GM21576 (cell line): ENCODE measurements around the gene STYX.
"Not testable (repeated sequence)": the region's sequence is repeated elsewhere in the genome, so short reads cannot be mapped to it uniquely, and the experiment has no call there.

Experiments
- ATAC-seq: cut with Tn5 transposase; IDR thresholded peaks from one replicate; pipeline ENCODE4 v1.9.1; 2021; ENCODE audit warnings: mild to moderate bottlenecking, moderate library complexity; ENCODE audit not compliant: unreplicated experiment

Gene STYX

DNA sequence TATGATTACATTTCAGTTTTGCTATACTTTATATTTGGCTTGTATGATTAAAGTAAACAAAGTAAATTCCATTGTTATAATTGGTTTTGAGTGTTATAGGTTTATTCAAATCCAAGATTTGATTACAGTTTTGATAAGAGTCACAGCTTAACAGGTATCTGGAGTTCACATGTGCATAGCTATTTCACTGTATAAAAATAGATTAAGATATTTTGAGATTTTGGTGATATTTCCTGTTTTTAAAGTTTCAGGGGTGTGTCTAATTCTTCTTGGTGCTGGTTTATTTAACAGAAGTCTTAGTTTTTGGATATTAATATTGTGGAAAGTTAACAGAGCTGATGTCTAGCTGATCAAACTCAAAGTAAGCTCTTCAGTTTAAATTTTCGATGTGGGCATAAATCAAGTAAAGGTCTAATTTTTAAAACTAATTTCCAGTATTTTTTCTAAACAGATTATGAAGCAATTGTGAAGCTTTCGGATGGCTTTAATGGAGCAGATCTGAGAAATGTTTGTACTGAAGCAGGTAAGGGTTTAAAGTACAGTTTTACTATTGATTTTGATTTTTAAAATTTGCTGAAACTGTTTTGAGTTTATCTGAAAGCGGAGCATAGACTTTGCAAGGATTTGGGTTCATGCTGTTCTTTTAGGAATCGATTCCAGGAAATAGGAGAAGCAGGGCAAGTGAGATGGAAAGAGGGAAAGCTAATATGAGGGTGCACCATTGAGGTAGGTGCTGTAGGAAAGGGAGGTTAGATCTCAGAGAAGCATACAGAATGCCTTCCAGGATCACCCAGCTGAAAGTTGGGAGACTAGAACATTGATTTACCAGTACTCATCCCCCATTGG is 6.2 kb upstream of the STYX start:
- no peak for ATAC-seq

DNA sequence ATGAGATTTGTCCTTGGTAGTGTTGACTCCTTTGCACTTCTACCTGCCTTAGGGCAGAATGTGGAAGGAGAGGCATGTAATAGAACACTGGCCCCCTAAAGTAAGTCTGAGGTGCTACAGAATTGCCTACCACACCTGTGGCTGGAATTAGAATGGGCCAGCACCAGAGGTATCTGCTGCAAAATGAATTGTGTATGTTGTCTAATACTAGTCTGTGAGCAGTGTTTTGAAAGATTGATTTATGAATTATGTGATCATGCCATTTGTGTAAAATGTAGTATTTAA is 5.7 kb upstream of the STYX start:
- ATAC-seq: no peak

DNA sequence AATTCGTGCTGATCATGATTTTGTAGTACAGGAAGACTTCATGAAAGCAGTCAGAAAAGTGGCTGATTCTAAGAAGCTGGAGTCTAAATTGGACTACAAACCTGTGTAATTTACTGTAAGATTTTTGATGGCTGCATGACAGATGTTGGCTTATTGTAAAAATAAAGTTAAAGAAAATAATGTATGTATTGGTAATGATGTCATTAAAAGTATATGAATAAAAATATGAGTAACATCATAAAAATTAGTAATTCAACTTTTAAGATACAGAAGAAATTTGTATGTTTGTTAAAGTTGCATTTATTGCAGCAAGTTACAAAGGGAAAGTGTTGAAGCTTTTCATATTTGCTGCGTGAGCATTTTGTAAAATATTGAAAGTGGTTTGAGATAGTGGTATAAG is 2.5 kb upstream of the STYX start:
- not testable (repeated sequence) for ATAC-seq

DNA sequence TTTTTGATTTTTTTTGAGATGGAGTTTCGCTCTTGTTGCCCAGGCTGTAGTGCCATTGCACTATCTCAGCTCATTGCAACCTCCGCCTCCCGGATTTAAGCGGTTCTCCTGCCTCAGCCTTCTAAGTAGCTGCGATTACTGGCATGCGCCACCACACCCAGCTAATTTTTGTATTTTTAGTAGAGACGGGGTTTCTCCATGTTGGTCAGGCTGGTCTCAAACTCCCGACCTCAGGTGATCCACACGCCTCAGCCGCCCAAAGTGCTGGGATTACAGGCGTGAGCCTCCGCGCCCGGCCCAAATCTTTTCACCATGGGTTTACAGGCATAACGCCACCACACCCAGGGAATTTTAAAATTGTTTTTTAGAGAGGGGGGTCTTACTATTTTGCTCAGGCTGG is 931 bp upstream of the STYX start:
- ATAC-seq: not testable (repeated sequence)

DNA sequence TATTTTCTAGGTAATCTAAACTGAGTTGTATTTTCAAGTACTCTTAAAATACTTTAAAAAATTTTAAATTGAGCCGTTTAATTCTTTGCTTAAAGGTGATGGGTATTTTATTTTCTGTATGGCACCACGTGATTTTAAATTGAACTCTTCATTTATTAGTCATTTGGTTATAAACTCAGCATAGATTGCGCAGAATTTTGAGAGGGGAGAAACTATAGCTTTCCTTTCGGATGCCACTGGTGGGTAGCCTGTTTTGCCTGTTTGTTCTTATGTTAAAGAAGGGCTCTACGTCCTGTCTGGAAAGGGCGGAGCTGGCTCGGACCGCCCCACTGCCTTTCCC is 411 bp upstream of the STYX start:
- no peak for ATAC-seq

DNA sequence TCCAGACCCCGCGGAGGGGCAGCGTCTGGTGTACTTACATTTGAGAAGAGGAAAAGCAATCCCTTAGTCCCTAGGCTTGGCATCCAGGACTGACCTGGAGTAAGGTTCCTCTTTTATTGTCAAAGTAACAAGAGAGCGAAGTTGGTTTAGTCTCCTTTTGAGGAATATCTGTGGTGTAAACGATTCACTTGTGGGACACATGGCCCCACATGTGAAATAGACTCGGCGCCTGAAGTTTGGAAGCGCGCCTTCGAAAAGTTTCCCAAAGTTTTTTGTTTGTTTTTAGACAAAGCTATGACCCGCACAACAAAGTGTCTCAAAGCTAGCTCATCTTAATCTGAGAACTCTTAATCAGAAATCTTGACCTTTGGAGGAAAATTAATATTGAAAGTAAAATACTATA is 744 bp downstream of the STYX start:
- ATAC-seq: no peak

DNA sequence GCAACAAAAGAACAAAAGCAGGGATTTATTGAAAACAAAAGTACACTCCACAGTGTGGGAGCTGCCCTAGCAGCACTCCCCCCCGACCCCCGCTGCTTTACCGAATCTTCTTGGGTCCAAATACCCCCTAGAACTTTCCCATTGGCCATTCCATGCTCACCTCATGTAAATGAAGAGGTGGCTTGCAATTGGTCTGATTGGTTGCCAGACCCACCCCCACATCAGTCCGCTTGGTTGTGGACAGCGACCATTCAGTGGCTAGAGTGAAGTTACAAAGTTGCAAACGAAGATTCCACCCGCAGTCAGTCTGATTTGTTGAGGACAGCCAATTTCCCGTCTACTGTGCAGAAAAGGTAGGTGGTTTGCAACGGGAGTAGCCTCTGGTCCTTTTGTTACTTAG is 3.9 kb downstream of the STYX start:
- no peak for ATAC-seq

DNA sequence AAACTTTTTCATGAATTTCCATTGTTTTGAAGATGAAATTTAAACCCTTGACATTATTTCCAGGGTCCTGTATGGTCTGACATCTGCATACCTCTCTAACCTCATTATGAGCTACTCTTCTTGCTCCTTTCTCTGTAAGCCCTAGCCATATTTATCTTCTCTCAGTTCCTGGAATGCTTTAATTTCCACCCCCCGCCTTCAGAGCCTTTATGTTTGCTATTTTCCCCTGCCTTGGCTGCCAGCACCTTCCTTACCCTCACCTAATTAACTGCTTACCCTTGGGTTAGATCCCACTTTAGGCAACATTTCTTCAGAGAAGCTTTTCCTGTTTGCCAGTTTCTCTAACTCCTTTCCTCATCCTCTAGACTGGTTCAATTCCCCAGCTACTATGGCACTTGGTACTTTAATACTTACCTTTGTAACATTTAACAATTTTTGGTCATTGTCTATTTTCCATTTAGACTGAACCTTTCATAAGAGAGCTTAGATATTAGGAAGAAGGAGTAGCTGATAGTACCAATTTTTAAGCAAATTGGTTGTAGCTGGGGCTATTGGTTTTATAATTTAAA is 6.0 kb downstream of the STYX start:
- ATAC-seq: no peak

DNA sequence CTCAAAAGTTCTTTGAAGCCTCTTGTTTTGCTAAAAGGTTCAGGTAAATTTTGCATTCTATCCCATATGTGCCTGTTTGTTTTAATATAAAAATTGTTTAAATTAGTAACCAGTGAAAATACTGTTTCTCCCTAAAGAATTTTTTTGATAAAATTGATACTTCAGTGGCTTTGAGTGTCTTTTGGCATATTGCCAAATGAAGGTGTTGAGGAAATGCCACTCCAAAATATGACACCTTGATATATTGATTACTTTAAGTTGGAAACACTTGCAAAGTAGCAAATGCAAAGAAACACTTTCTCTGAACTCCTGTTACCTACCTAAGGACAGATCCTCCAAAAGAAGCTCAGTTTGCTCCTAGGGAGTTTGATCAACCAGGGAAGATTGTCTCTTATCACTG is 8.4 kb downstream of the STYX start:
- ATAC-seq: no peak

DNA sequence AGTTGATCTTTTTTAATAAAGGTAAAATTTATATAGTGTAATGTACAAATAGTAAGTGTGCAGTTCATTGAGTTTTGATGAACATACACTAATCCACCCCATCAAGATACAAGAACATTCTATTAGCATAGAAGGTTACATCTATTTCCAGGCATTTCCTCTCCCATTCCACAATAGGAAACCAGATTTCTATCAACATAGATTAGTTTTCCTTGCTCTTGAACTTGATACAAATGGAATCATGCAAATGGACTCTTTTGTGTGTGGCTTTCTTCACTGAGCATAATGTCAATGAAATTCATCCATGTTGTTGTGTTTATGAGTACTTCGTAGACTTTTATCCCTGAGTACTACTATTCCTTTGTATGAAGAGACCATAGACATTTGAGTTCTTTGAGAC is 10.8 kb downstream of the STYX start:
- no peak for ATAC-seq

DNA sequence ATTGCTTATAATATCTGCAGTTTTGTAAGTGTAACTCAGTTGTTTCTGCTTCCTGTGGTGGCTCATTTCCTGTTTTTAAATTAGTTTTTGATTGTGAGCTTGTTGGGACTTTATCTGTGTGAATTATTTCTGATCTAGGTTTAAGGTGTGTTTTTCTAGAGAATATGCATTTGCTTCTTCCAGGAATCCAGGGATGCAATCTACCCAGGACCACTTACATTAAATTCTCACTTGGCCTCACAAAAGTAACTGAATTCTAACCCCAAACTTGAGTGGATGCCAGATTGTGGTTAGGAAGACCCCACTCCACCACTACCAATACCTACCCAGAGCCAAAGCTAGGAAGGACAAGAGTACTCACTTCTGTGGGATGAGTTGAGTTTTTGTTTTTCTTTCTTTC is 11.9 kb downstream of the STYX start:
- ATAC-seq: peak; percentile 29

DNA sequence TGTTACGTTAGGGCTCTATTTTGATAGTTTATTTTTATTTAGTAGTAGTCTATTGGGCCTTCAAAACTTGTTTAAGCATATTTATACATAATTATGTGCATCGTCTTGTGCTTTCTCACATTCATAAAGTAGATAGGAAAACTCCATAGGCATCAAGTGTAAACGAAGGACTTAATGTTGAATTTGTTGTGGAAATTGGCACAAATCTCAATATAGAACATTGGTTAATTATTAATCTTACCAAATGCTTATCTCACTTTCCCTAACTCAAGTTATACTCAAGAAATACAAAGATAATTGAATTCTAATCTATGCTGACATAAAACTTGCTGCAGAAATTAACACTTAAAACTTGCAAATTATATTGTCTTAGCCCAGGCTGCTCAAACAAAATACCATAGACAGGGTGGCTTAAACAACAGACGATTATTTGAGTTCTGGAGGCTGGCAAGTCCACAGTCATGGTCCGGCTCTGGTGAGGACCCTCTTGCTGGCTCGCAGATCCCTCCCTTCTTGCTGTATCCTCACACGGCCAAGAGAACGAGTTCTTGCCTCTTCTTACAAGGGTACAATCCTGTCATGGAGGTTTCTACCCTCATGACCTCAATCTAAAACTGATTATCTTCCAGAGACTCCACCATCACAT is 18.8 kb downstream of the STYX start:
- no peak for ATAC-seq

DNA sequence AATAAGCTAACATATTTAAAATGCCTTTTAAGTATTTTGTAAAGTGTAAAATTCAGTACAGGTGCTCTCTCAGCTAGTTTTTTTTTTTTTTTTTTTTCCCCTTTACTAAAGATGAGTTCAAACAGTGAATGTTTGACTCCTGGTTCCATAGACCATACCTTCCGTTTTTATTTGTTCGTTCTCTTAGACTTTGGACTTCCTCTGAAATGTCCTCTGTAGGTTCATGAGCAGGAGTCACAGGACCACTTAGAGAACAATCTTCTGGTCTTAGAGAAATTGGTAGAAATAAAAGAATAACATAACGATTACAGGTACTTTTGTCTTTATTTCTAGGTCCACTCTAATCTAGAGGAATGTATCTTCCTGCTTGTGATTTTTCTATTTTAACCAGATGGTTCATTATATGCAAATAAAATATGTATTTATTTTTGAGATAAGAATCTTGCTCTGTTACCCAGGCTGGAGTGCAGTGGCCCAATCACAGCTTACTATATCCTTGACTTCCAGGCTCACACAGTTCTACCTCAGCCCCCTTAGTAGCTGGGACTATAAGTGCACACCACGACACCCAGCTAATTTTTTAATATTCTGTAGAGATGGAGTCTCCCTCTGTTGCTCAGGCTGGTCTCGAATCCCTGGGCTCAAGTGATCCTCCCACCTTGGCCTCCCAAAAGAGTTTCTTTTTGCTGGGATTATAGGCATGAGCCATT is 25.8 kb downstream of the STYX start:
- no peak for ATAC-seq

DNA sequence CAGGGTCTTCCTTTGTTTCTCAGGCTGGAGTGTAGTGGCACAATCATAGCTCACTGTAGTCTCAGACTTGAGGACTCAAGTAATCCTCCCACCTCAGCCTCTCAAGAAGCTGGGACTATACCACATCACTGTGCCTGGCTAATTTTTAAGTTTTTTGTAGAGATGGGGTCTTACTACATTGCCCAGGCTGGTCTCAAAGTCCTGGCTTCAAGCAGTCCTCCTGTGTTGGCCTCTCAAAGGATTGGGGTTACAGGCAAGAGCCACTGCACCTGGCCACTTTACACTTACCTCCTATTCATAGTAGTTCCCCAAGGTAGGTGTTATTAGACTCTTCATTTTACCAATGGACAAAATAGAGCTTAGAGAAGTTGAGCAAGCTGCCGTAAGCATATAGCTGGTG is 29.2 kb downstream of the STYX start:
- no peak for ATAC-seq

DNA sequence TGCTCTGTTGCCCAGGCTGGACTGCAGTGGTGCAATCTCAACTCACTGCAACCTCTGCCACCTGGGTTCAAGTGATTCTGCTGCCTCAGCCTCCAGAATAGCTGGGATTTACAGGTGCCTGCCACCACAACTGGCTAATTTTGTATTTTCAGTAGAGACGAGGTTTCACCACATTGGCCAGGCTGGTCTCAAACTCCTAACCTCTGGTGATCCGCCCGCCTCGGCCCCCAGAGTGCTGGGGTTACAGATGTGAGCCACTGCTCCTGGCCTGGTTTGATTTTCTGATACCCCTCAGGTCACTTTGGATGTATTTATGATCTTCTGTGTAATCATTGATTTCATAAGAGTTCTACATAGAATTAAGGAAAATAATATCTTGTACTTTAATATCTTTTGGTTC is 33.0 kb downstream of the STYX start:
- not testable (repeated sequence) for ATAC-seq

DNA sequence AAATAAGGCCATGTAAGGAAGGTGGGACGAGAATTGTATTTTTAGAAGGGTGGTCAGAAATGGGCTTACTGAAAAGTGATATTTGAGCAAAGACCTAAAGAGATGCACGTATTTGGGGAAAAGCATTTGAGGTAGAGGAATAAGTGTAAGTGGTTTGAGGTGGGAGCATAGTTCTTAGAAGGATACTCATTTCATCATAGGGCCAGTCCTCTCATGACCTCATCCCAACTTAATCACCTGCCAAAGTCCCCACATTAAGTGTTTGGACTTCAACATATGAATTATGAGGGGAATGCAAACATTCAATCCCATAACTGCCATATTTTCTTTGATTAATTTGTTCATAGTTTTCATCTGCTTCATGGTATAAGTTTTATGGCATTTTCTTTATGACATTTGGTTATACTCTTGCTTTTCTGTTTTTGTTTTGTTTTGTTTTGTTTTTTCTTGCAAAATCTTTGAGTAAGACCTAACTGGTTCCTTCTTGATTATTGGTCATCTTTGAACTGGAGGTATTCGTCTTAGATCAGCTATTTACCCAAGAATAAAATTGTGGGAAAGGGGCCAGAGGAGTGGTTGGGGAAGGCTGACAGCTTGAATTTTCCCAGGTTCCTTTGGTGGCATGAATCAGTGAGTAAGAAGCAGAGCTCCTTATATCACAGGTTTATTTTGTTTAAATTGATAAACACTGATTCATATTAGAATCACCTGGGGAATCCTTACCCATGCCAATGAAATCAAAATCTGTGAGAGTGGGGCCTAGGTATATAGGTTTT is 37.3 kb downstream of the STYX start:
- ATAC-seq: no peak

DNA sequence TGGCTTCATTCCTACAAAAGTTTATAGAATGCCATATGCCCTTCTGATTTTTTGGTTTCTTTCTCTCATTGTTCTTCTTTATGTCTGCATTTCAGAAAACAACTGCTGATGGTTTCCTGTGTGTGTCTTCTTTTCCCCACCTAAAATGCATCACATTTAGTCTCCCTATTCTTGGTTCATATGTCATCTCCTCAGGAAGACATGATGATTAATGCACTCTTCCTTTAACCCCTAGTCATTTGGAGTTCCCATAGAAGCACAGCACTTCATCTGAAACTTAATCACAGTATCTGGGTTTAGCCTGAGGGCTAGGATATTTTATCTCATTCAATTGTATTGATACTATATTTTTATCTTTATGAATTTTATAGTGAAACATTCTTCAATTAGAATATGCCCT is 39.9 kb downstream of the STYX start:
- ATAC-seq: no peak

DNA sequence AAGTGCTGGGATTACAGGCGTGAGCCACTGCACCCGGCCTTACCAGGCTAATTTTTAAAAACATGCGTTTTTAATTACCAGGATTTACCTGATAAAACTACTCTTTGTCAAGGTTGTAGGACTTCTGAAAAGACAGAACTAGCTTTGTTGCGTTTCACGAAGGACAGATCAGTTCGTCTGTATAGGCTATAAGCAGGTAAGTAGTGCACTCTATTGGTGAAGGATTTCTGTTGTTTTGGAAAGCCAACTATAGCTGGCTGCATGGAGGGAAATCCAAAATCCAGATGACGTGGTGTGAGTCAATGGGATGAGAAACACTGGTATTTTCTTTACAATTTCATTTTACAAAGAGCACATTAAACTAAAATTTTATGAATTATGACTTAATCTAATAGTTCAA is 46.9 kb downstream of the STYX start:
- no peak for ATAC-seq

DNA sequence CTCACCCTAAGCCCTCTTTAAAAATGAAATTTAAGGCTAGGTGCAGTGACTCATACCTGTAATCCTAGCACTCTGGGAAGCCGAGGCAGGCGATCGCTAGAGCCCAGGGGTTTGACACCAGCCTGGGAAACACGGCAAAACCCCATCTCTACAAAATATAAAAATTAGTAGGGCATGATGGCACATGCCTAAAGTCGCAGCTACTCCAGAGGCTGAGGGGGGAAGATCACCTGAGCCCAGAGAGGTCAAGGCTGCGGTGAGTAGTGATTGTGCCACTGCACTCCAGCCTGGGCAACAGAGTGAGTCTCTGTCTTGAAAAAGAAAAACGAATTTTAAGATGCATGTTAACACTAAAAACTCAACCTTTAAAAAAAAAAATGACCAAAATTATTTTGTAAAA is 48.7 kb downstream of the STYX start:
- no peak for ATAC-seq

DNA sequence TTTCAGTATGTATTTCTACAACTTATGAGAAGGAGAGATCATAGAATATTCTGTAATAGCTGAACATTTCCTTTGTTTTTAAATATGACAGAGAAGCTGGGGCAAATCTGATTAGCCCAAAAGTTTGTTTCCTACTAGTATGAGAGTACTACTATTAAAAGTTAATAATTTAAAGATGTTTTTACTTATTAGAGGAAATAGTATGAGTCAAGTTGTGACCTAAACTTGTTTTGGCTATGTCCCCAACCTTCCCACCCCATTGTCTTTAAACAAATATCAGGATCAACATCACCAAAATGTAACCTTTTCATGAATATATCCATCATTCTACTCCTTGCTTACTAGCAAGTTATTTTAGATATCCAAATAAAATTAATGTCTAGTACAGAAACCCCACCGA is 50.9 kb downstream of the STYX start:
- ATAC-seq: no peak

DNA sequence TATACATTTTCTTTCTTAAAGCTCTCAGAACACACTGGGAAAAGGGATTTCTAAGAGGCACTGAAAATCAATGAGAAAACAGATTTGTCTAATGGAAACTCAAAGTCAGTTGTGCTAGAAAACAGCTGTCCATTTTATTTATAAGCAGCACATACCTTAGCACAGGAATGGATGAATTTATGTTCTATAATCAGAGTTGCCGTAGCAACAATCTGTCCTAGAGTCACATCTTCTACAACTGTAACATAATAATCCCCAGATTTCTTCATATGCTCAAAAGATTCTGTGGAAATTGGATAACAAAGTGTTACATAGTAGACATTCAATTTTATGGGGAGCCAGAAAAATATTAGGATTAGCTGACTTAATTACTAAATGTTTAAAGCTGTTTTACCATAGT is 51.7 kb downstream of the STYX start:
- ATAC-seq: no peak
